Measurements from ENCODE around the gene VSTM1. TPM values are rescaled to one million over a fixed set of nuclear protein-coding genes. Genes with fewer than 3 reads are reported as not detected.

Gene VSTM1
- total and polyA plus RNA-seq, 2 of the 8 experiments (the other 6 are each of a cell fraction or from before 2014, with no cell fraction given), result 0.12 to 0.65 TPM

DNA sequence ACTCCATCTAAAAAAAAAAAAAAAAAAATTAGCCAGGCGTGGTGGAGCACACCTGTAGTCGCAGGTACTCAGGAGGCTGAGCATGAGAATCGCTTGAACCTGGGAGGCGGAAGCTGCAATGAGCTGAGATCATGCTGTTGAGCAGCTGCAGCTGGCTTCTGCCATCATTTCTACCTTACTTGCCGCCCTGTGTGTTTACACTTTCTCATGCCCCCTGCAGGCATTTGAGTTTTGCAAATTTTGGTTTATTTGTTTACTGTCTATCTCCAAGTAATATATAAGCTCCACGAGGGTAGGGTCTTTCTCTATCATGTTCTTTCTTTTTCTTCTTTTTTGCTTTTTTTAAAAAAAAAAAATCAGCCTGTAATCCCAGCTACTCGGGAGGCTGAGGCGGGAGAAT, 54.3 kb downstream of the VSTM1 start:
- Histone ChIP-seq H2BK120ac (replicated peaks; ENCODE audit: low read depth, low read length) (no peak overlapping the region), H3K27me3 (replicated peaks in 1 of 4; ENCODE audit: control insufficient read depth in 3 of 4, extremely low read depth in 1 of 4, insufficient read depth in 3 of 4, low read length in 3 of 4) (no peaks in the 10 kb centered on the region), H3K79me1 (ENCODE audit: low read depth, low read length) (no peaks in the 10 kb centered on the region), H2BK15ac (ENCODE audit: low read length) (no peak overlapping the region), H3K4me1 (replicated peaks in 1 of 4; ENCODE audit: control insufficient read depth in 3 of 4, insufficient read depth in 4 of 4, low read length in 3 of 4) (peaks cover 0 to 7% (median 4%) of the 10 kb centered on the region in 4 experiments; a peak in 2 of 7 replicates), H2BK5ac (ENCODE audit: low read depth, low read length) (no peak overlapping the region), H4K5ac (ENCODE audit: insufficient read length, low read depth, low read length) (no peak overlapping the region), H3K79me2 (ENCODE audit: control insufficient read depth in 1 of 2, insufficient read depth in 2 of 2, low read length in 2 of 2) (no peaks in the 10 kb centered on the region), H3K9ac (replicated peaks in 1 of 4; ENCODE audit: extremely low read depth in 1 of 4, low read depth in 3 of 4, low read length in 3 of 4) (no peak overlapping the region), H3K4me3 (ENCODE audit: extremely low read depth in 1 of 4, insufficient read depth in 2 of 4, low read depth in 3 of 4, low read length in 4 of 4) (no peak overlapping the region), H3K14ac (ENCODE audit: insufficient read length) (no peak overlapping the region), H3K9me3 (ENCODE audit: insufficient read depth in 2 of 2, low read depth in 1 of 2, low read length in 1 of 2) (no peaks in the 10 kb centered on the region), H2AK5ac (ENCODE audit: low read depth, low read length) (no peak overlapping the region), H2AFZ (ENCODE audit: low read length) (no peak overlapping the region), H3K18ac (ENCODE audit: extremely low read depth, low read length) (no peak overlapping the region), H3K23ac (ENCODE audit: insufficient read length) (no peak overlapping the region), H3K56ac (replicated peaks; ENCODE audit: insufficient read length, low read depth, low read length) (no peak overlapping the region), H3K4ac (replicated peaks; ENCODE audit: insufficient read length, low read depth, low read length) (no peak overlapping the region), H2BK12ac (ENCODE audit: low read depth, low read length) (no peak overlapping the region), H2BK20ac (ENCODE audit: low read length) (no peak overlapping the region), H3K27ac (ENCODE audit: low read depth, low read length) (no peak overlapping the region), H3K23me2 (ENCODE audit: low read depth, low read length) (no peaks in the 10 kb centered on the region), H3K36me3 (ENCODE audit: control insufficient read depth in 2 of 4, insufficient read depth in 4 of 4, low read length in 3 of 4) (no peaks in the 10 kb centered on the region), H4K20me1 (replicated peaks in 1 of 2; ENCODE audit: control insufficient read depth in 1 of 2, insufficient read depth in 2 of 2, low read length in 2 of 2) (no peaks in the 10 kb centered on the region), H4K91ac (replicated peaks; ENCODE audit: insufficient read length, low read length) (no peak overlapping the region), H4K8ac (ENCODE audit: extremely low read depth, insufficient read depth, low read length) (no peak overlapping the region), H3K4me2 (ENCODE audit: insufficient read depth in 1 of 2, low read depth in 2 of 2, low read length in 2 of 2) (no peak overlapping the region)
- FAIRE-seq (no peak), DNase-seq (ENCODE audit: low read depth in 1 of 2, low spot score in 2 of 2) (no peak)
- 88% methylated on average over 8 of the region's 8 CpGs; no CpG with 5 or more reads in 1 of the 2 experiments for WGBS, 2 experiments (ENCODE audit: extremely low coverage in 1 of 2, insufficient coverage in 1 of 2, insufficient read length in 1 of 2, insufficient replicate concordance in 2 of 2, low coverage in 1 of 2, low lambda C conversion rate in 2 of 2, missing lambda C conversion rate in 1 of 2)
- CTCF ChIA-PET (ENCODE audit: partially characterized antibody), result interaction anchor here (0.6 to 1.3 kb wide), 4 partner anchors 14 to 79 kb away, joined by 3 to 5 read pairs (median 4); no protein-coding TSS in a partner anchor
- POLR2A ChIA-PET (ENCODE audit: partially characterized antibody), result interaction anchor here (1.4 to 4.9 kb wide), 2 partner anchors 17 to 97 kb away, joined by 4 to 21 read pairs; partner anchors contain the start of gene CACNG6
- TF ChIP-seq PHF8 (conservative IDR thresholded peaks at IDR 0.05; ENCODE audit: low read depth, low read length) (no peak), EGR1 (IDR thresholded peaks at IDR 0.05; ENCODE audit: borderline replicate concordance, low read depth, low read length) (no peak), CEBPB (IDR thresholded peaks at IDR 0.05; ENCODE audit: low read depth, low read length) (no peak), ZNF274 (IDR thresholded peaks at IDR 0.05; ENCODE audit: borderline replicate concordance, extremely low read depth, low read length) (no peak), YY1 (IDR thresholded peaks at IDR 0.05; ENCODE audit: low read depth, low read length) (no peak), CHD2 (IDR thresholded peaks at IDR 0.05; ENCODE audit: low read length) (no peak), CBX5 (IDR thresholded peaks at IDR 0.05; ENCODE audit: low read depth, low read length) (no peak), FOSL1 (IDR thresholded peaks at IDR 0.05; ENCODE audit: insufficient read depth, low read depth, low read length) (no peak), CHD1 (IDR thresholded peaks at IDR 0.05; ENCODE audit: low read depth, low read length) (no peak), POLR2A (IDR thresholded peaks at IDR 0.05; ENCODE audit: control extremely low read depth in 1 of 2, low read depth in 2 of 2, low read length in 2 of 2) (no peak), CBX8 (IDR thresholded peaks at IDR 0.05; ENCODE audit: borderline replicate concordance, low read depth, low read length) (no peak), BRCA1 (IDR thresholded peaks at IDR 0.05; ENCODE audit: low read depth, low read length) (no peak), EZH2 (IDR thresholded peaks at IDR 0.05; ENCODE audit: low read depth, low read length, severe bottlenecking) (no peak), SUZ12 (IDR thresholded peaks at IDR 0.05; ENCODE audit: low read length) (no peak), SIX5 (IDR thresholded peaks at IDR 0.05; ENCODE audit: low read depth, low read length) (no peak)
